ENCODE results near the gene MYO9B.
A peak's percentile ranks its signal among the peaks of the same experiment; 100 is the strongest.

MYO9B gene

GRCh38 chr19:17256130-17256529, 180.6 kb downstream of the MYO9B start:
- no peak overlapping the region for H3K4me3 ChIP-seq (ENCODE audit: low read depth, low read length)
- TF ChIP-seq CTCF (IDR thresholded peaks at IDR 0.05; ENCODE audit: borderline replicate concordance, insufficient read depth, low read depth, low read length) = no peak

- TF ChIP-seq CTCF (IDR thresholded peaks at IDR 0.05; ENCODE audit: borderline replicate concordance, insufficient read depth, low read depth, low read length) = no peak
- no peak overlapping the region for H3K4me3 ChIP-seq (ENCODE audit: low read depth, low read length)
These were observed 183.7 kb downstream of the MYO9B start for GRCh38 chr19:17259118-17259780.

- H3K4me3 ChIP-seq (ENCODE audit: low read depth, low read length) = no peak overlapping the region
- no peak for TF ChIP-seq CTCF (IDR thresholded peaks at IDR 0.05; ENCODE audit: borderline replicate concordance, insufficient read depth, low read depth, low read length)
These were observed 184.4 kb downstream of the MYO9B start for GRCh38 chr19:17259934-17260333.

GRCh38 chr19:17260842-17261325, 185.3 kb downstream of the MYO9B start:
- no peak overlapping the region for H3K4me3 ChIP-seq (ENCODE audit: low read depth, low read length)

GRCh38 chr19:17262557-17262956, 187.0 kb downstream of the MYO9B start:
- TF ChIP-seq CTCF (IDR thresholded peaks at IDR 0.05; ENCODE audit: borderline replicate concordance, insufficient read depth, low read depth, low read length) = no peak
- H3K4me3 ChIP-seq (ENCODE audit: low read depth, low read length) = no peak overlapping the region

More at GRCh38 chr19:17260842-17261325, 185.3 kb downstream of the MYO9B start:
- TF ChIP-seq CTCF (IDR thresholded peaks at IDR 0.05; ENCODE audit: borderline replicate concordance, insufficient read depth, low read depth, low read length) = peak; percentile 96

Measured in GM12875 (cell line).